Neural cell (in vitro differentiated cells): ENCODE data around the gene GPC5. TPM values are rescaled to one million over a fixed set of nuclear protein-coding genes. Genes with fewer than 3 reads are reported as not detected.

Experiments used
- H2AFZ ChIP-seq: fragments of 200-600, 300-800 bp; sonication (generic), shearing (Covaris generic); 2 replicates; pipeline ENCODE4 v1.6.0; 2014; ENCODE audit warnings: low read depth, mild to moderate bottlenecking, antibody characterized with exemption, low read length, moderate library complexity
- H3F3A ChIP-seq: fragments of 200-600 bp; shearing (Covaris generic); 2 replicates; pipeline ENCODE4 v1.6.1; 2016; ENCODE audit warnings: mild to moderate bottlenecking, moderate library complexity, mixed read lengths, antibody characterized with exemption, low read length; ENCODE audit not compliant: insufficient read depth, poor library complexity, severe bottlenecking
- H3K27ac ChIP-seq: fragments of 200-600, 300-800 bp; sonication (generic), shearing (Covaris generic); 2 replicates; pipeline ENCODE4 v1.5.1; 2014; ENCODE audit warnings: mild to moderate bottlenecking, low read length, moderate library complexity
- H3K27me3 ChIP-seq: fragments of 300-800, 200-600 bp; sonication (generic), shearing (Covaris generic); 2 replicates; pipeline ENCODE4 v1.6.0; 2014; ENCODE audit warnings: mild to moderate bottlenecking, low read depth, low read length, moderate library complexity; ENCODE audit not compliant: insufficient read depth
- H3K36me3 ChIP-seq: fragments of 300-800, 200-600 bp; sonication (generic), shearing (Covaris generic); 2 replicates; pipeline ENCODE4 v1.5.1; 2014; ENCODE audit warnings: mild to moderate bottlenecking, antibody characterized with exemption, low read length, moderate library complexity; ENCODE audit not compliant: insufficient read depth
- H3K4me2 ChIP-seq: fragments of 300-800, 200-600 bp; sonication (generic), shearing (Covaris generic); 2 replicates; pipeline ENCODE4 v1.6.0; 2014; ENCODE audit warnings: mild to moderate bottlenecking, low read length
- H3K4me3 ChIP-seq: fragments of 300-800, 200-600 bp; sonication (generic), shearing (Covaris generic); 2 replicates; pipeline ENCODE4 v1.5.1; 2014; ENCODE audit warnings: mild to moderate bottlenecking, low read length, moderate library complexity
- H3K79me2 ChIP-seq: fragments of 200-600 bp; shearing (Covaris generic); replicated peaks from 2 replicates; pipeline ENCODE4 v1.6.0; 2014; ENCODE audit warnings: mild to moderate bottlenecking, low read length, moderate library complexity; ENCODE audit not compliant: insufficient read depth
- H3K9ac ChIP-seq: fragments of 300-800, 200-600 bp; sonication (generic), shearing (Covaris generic); 2 replicates; pipeline ENCODE4 v1.6.1; 2016; ENCODE audit warnings: mild to moderate bottlenecking, low read length, mixed read lengths
- H3K9me2 ChIP-seq: fragments of 200-600 bp; shearing (Covaris generic); 2 replicates; pipeline ENCODE4 v1.6.1; 2016; ENCODE audit warnings: mild to moderate bottlenecking, low read length, mixed read lengths; ENCODE audit not compliant: insufficient read depth
- H3K9me3 ChIP-seq: fragments of 200-600, 300-800 bp; sonication (generic), shearing (Covaris generic); 2 replicates; pipeline ENCODE4 v1.6.1; 2016; ENCODE audit warnings: mild to moderate bottlenecking, mixed run types, low read length, moderate library complexity, mixed read lengths
- H4K20me1 ChIP-seq: fragments of 200-600 bp; shearing (Covaris generic); 2 replicates; pipeline ENCODE4 v1.6.1; 2016; ENCODE audit warnings: mild to moderate bottlenecking, mixed run types; ENCODE audit not compliant: insufficient read depth
- EP300 ChIP-seq: fragments of 450-650 bp; conservative IDR thresholded peaks from 2 replicates; pipeline ENCODE4 v1.6.1; 2014; ENCODE audit warnings: antibody characterized with exemption, mild to moderate bottlenecking, moderate library complexity; ENCODE audit not compliant: poor library complexity, severe bottlenecking
- EZH2 ChIP-seq: fragments of 200-600, 300-800 bp; shearing (Covaris generic), sonication (generic); IDR thresholded peaks from 2 replicates; pipeline ENCODE4 v1.6.1; 2014; ENCODE audit warnings: antibody characterized with exemption, low read length, borderline replicate concordance, mild to moderate bottlenecking; ENCODE audit not compliant: insufficient read depth, poor library complexity, severe bottlenecking
- MXI1 ChIP-seq: fragments of 450-650 bp; conservative IDR thresholded peaks from 2 replicates; pipeline ENCODE4 v1.6.1; 2014; ENCODE audit warnings: antibody characterized with exemption, mild to moderate bottlenecking; ENCODE audit not compliant: poor library complexity, severe bottlenecking
- POLR2AphosphoS5 ChIP-seq: IDR thresholded peaks from 2 replicates; pipeline ENCODE4 v1.6.1; 2012
- RAD21 ChIP-seq: fragments of 450-650 bp; conservative IDR thresholded peaks from 2 replicates; pipeline ENCODE4 v1.6.1; 2014; ENCODE audit warnings: antibody characterized with exemption, mild to moderate bottlenecking, moderate library complexity
- SMC3 ChIP-seq: fragments of 450-650 bp; conservative IDR thresholded peaks from 2 replicates; pipeline ENCODE4 v1.6.1; 2014; ENCODE audit warnings: antibody characterized with exemption, mild to moderate bottlenecking, moderate library complexity; ENCODE audit not compliant: poor library complexity
- TAF1 ChIP-seq: IDR thresholded peaks from 2 replicates; pipeline ENCODE4 v1.6.1; 2012; ENCODE audit warnings: low read depth
- polyA plus RNA-seq: library from polyadenylated mRNA; depleted of rRNA; stranded (reverse); fragments of >200 nt; gene quantifications from 2 replicates; pipeline ENCODE4 v1.2.3, GENCODE V29; 2014
- TF ChIP-seq, protein P1 (sequence below): IDR thresholded peaks from 2 replicates; pipeline ENCODE4 v1.6.1; 2012; ENCODE audit warnings: borderline replicate concordance
- TF ChIP-seq, protein P2 (sequence below): fragments of 450-650 bp; IDR thresholded peaks from 2 replicates; pipeline ENCODE4 v1.5.1; 2014; ENCODE audit warnings: antibody characterized with exemption, mild to moderate bottlenecking, moderate library complexity; ENCODE audit not compliant: poor library complexity, severe bottlenecking

Gene GPC5
- polyA plus RNA-seq, 1 donor from 2014 or later, result 5.0 TPM

DNA sequence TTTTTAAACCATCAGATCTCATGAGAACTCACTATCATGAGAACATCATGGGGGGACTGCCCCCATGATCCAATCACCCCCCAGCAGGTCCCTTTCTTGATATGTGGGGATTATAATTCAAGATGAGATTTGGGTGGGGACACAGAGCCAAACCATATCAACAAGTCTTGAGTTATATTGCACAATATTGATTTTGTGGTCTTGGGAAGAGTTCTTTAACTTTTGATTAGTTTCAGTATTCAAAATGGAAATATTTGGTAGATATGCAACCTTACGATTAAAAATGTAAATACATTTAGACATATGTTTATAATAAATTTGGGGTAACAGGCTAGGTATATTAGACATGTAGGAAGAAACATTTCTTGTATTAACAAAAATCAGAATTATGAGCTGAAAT is 188.2 kb downstream of the GPC5 start:
- Histone ChIP-seq H3F3A (no peaks in the 10 kb centered on the region), H3K4me2 (no peak overlapping the region), H3K27ac (no peak overlapping the region), H3K9ac (no peak overlapping the region), H3K36me3 (no peaks in the 10 kb centered on the region), H4K20me1 (no peaks in the 10 kb centered on the region), H3K27me3 (no peaks in the 10 kb centered on the region), H2AFZ (no peak overlapping the region), H3K4me3 (no peak overlapping the region), H3K9me2 (no peaks in the 10 kb centered on the region), H3K9me3 (no peaks in the 10 kb centered on the region), H3K79me2 (no peaks in the 10 kb centered on the region)
- TF ChIP-seq, protein P1, sequence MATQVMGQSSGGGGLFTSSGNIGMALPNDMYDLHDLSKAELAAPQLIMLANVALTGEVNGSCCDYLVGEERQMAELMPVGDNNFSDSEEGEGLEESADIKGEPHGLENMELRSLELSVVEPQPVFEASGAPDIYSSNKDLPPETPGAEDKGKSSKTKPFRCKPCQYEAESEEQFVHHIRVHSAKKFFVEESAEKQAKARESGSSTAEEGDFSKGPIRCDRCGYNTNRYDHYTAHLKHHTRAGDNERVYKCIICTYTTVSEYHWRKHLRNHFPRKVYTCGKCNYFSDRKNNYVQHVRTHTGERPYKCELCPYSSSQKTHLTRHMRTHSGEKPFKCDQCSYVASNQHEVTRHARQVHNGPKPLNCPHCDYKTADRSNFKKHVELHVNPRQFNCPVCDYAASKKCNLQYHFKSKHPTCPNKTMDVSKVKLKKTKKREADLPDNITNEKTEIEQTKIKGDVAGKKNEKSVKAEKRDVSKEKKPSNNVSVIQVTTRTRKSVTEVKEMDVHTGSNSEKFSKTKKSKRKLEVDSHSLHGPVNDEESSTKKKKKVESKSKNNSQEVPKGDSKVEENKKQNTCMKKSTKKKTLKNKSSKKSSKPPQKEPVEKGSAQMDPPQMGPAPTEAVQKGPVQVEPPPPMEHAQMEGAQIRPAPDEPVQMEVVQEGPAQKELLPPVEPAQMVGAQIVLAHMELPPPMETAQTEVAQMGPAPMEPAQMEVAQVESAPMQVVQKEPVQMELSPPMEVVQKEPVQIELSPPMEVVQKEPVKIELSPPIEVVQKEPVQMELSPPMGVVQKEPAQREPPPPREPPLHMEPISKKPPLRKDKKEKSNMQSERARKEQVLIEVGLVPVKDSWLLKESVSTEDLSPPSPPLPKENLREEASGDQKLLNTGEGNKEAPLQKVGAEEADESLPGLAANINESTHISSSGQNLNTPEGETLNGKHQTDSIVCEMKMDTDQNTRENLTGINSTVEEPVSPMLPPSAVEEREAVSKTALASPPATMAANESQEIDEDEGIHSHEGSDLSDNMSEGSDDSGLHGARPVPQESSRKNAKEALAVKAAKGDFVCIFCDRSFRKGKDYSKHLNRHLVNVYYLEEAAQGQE, result no peak
- TF ChIP-seq POLR2AphosphoS5 (no peak), EP300 (no peak), EZH2 (no peak), TAF1 (no peak), MXI1 (no peak), SMC3 (no peak), RAD21 (no peak)
- TF ChIP-seq, protein P2, sequence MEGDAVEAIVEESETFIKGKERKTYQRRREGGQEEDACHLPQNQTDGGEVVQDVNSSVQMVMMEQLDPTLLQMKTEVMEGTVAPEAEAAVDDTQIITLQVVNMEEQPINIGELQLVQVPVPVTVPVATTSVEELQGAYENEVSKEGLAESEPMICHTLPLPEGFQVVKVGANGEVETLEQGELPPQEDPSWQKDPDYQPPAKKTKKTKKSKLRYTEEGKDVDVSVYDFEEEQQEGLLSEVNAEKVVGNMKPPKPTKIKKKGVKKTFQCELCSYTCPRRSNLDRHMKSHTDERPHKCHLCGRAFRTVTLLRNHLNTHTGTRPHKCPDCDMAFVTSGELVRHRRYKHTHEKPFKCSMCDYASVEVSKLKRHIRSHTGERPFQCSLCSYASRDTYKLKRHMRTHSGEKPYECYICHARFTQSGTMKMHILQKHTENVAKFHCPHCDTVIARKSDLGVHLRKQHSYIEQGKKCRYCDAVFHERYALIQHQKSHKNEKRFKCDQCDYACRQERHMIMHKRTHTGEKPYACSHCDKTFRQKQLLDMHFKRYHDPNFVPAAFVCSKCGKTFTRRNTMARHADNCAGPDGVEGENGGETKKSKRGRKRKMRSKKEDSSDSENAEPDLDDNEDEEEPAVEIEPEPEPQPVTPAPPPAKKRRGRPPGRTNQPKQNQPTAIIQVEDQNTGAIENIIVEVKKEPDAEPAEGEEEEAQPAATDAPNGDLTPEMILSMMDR, result no peak

DNA sequence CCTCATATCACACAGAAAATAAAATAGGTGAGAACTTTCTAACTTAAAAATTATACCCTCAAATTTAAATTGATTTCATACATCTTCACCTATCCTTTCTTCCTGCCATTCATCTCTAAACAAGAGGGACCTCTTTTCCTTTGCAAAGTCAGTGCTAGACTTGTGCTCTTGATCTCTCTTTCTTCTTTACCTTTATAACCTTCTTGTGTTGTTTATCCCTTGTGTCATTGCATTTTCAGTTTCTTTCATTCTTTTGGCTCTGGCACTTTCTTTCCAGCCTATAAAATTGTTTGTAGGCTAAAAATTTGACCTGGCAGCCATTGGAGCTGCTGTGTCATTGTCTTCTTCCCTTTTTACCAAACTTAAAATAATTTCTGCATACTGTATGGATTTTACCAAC is 190.1 kb downstream of the GPC5 start:
- TF ChIP-seq MXI1, result no peak
- no peak for TF ChIP-seq EZH2
- TF ChIP-seq, protein P1, result no peak
- TF ChIP-seq, protein P2, result no peak
- TF ChIP-seq RAD21, result no peak
- no peak for TF ChIP-seq TAF1
- TF ChIP-seq SMC3, result no peak
- TF ChIP-seq EP300, result no peak
- TF ChIP-seq POLR2AphosphoS5, result no peak
- Histone ChIP-seq H4K20me1 (no peaks in the 10 kb centered on the region), H3K4me2 (no peak overlapping the region), H3K9ac (no peak overlapping the region), H2AFZ (no peak overlapping the region), H3K4me3 (no peak overlapping the region), H3K36me3 (no peaks in the 10 kb centered on the region), H3K9me2 (no peaks in the 10 kb centered on the region), H3K27ac (no peak overlapping the region), H3K9me3 (no peaks in the 10 kb centered on the region), H3F3A (no peaks in the 10 kb centered on the region), H3K27me3 (no peaks in the 10 kb centered on the region), H3K79me2 (no peaks in the 10 kb centered on the region)
